ENCODE data around the gene NADSYN1.

NADSYN1 gene

GRCh38 chr11:71432761-71433647, 20.0 kb upstream of the NADSYN1 start:
- intact Hi-C loops (cut with DNase I), result no loop called here
- DNase-seq, result peak in 8 of 10 donors; percentile 47 to 94 (median 70)

- DNase-seq, result peak in 1 of 10 donors; percentile 89
- intact Hi-C loops (cut with DNase I), result no loop called here
Observed at GRCh38 chr11:71433648-71434450, 19.2 kb upstream of the NADSYN1 start.

- DNase-seq, result peak in 1 of 10 donors; percentile 64
- intact Hi-C loops (cut with DNase I), result no loop called here
Observed at GRCh38 chr11:71434576-71435130, 18.4 kb upstream of the NADSYN1 start.

GRCh38 chr11:71435278-71435951, 17.6 kb upstream of the NADSYN1 start:
- DNase-seq, result peak in 1 of 10 donors; percentile 74

GRCh38 chr11:71436861-71437260, 16.1 kb upstream of the NADSYN1 start:
- no peak for DNase-seq
- intact Hi-C loops (cut with DNase I), result no loop called here

More at GRCh38 chr11:71435278-71435951, 17.6 kb upstream of the NADSYN1 start:
- intact Hi-C loops (cut with DNase I), result no loop called here

- intact Hi-C loops (cut with DNase I), result no loop called here
Observed at GRCh38 chr11:71437399-71437798, 15.6 kb upstream of the NADSYN1 start.

GRCh38 chr11:71437879-71438278, 15.1 kb upstream of the NADSYN1 start:
- peak in 1 of 10 donors; percentile 77 for DNase-seq
- intact Hi-C loops (cut with DNase I), result no loop called here

More at GRCh38 chr11:71437399-71437798, 15.6 kb upstream of the NADSYN1 start:
- peak in 1 of 10 donors; percentile 71 for DNase-seq

- intact Hi-C loops (cut with DNase I), result no loop called here
- peak in 1 of 10 donors; percentile 79 for DNase-seq
Observed at GRCh38 chr11:71438650-71439049, 14.4 kb upstream of the NADSYN1 start.

- intact Hi-C loops (cut with DNase I), result no loop called here
Observed at GRCh38 chr11:71440021-71440755, 12.8 kb upstream of the NADSYN1 start.

GRCh38 chr11:71441251-71441650, 11.8 kb upstream of the NADSYN1 start:
- peak in 1 of 10 donors; percentile 61 for DNase-seq
- intact Hi-C loops (cut with DNase I), result no loop called here

More at GRCh38 chr11:71440021-71440755, 12.8 kb upstream of the NADSYN1 start:
- peak in 1 of 10 donors; percentile 55 for DNase-seq

- intact Hi-C loops (cut with DNase I), result no loop called here
- peak in 1 of 10 donors; percentile 41 for DNase-seq
Observed at GRCh38 chr11:71442123-71442522, 10.9 kb upstream of the NADSYN1 start.

GRCh38 chr11:71442880-71443279, 10.1 kb upstream of the NADSYN1 start:
- peak in 1 of 10 donors; percentile 61 for DNase-seq
- intact Hi-C loops (cut with DNase I), result no loop called here

- peak in 1 of 10 donors; percentile 62 for DNase-seq
- intact Hi-C loops (cut with DNase I), result no loop called here
Observed at GRCh38 chr11:71443736-71444445, 9.1 kb upstream of the NADSYN1 start.

- peak in 1 of 10 donors; percentile 60 for DNase-seq
- intact Hi-C loops (cut with DNase I), result no loop called here
Observed at GRCh38 chr11:71444811-71445210, 8.2 kb upstream of the NADSYN1 start.

- no peak for DNase-seq
- intact Hi-C loops (cut with DNase I), result no loop called here
Observed at GRCh38 chr11:71446150-71446549, 6.9 kb upstream of the NADSYN1 start.

- peak in 1 of 10 donors; percentile 62 for DNase-seq
- intact Hi-C loops (cut with DNase I), result no loop called here
Observed at GRCh38 chr11:71446942-71447688, 5.9 kb upstream of the NADSYN1 start.

- peak in 4 of 10 donors; percentile 43 to 91 (median 65) for DNase-seq
Observed at GRCh38 chr11:71447791-71448256, 5.2 kb upstream of the NADSYN1 start.

More at GRCh38 chr11:71447791-71448256, 5.2 kb upstream of the NADSYN1 start:
- intact Hi-C loops (cut with DNase I), result no loop called here
